ENCODE measurements around the gene IRF8. TPM values are rescaled to one million over a fixed set of nuclear protein-coding genes. Genes with fewer than 3 reads are reported as not detected.

Gene IRF8
- total and polyA plus RNA-seq, 10 donors: 103 to 329 (median 252) TPM

DNA sequence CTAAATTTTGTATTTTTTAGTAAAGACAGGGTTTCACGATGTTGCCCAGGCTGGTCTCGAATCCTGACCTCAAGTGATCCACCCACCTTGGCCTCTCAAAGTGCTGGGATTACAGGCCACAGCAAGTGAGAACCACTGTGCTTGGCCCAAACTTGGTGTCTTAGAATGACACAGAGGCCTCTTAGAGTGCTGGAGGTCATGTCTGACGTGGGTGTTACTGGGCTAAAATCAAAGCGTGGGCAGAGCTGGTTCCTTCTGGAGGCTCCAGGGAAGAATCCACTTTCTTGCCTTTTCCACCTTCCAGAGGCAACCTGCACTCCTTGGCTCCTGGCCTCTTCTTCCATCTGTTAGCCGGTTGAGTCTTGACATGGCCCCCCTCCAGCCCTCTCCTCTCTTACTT is 53.8 kb downstream of the IRF8 start:
- H3K27ac ChIP-seq: no peak overlapping the region
- intact Hi-C loops (cut with DNase I; ENCODE audit: low total_unique reads): no loop called here
- WGBS, 5 donors: 90 to 93% (median 92%) methylated on average over 5 of the region's 5 CpGs
- H3K4me1 ChIP-seq: peaks cover 3 to 66% (median 30%) of the 10 kb centered on the region in 6 donors
- no peak for TF ChIP-seq POLR2A (IDR thresholded peaks at IDR 0.05)
- TF ChIP-seq, protein P1, sequence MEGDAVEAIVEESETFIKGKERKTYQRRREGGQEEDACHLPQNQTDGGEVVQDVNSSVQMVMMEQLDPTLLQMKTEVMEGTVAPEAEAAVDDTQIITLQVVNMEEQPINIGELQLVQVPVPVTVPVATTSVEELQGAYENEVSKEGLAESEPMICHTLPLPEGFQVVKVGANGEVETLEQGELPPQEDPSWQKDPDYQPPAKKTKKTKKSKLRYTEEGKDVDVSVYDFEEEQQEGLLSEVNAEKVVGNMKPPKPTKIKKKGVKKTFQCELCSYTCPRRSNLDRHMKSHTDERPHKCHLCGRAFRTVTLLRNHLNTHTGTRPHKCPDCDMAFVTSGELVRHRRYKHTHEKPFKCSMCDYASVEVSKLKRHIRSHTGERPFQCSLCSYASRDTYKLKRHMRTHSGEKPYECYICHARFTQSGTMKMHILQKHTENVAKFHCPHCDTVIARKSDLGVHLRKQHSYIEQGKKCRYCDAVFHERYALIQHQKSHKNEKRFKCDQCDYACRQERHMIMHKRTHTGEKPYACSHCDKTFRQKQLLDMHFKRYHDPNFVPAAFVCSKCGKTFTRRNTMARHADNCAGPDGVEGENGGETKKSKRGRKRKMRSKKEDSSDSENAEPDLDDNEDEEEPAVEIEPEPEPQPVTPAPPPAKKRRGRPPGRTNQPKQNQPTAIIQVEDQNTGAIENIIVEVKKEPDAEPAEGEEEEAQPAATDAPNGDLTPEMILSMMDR (IDR thresholded peaks at IDR 0.05 in 8 of 11, conservative IDR thresholded peaks at IDR 0.05 in 3 of 11): no peak
- no peak for TF ChIP-seq POLR2AphosphoS5 (IDR thresholded peaks at IDR 0.05)
- no peaks in the 10 kb centered on the region for H3K36me3 ChIP-seq
- no peak for DNase-seq
- H3K9me3 ChIP-seq: no peaks in the 10 kb centered on the region
- H3K27me3 ChIP-seq (replicated peaks in 1 of 7): peaks cover 0 to 7% (median 0%) of the 10 kb centered on the region in 7 donors
- no peak overlapping the region for H3K4me3 ChIP-seq

DNA sequence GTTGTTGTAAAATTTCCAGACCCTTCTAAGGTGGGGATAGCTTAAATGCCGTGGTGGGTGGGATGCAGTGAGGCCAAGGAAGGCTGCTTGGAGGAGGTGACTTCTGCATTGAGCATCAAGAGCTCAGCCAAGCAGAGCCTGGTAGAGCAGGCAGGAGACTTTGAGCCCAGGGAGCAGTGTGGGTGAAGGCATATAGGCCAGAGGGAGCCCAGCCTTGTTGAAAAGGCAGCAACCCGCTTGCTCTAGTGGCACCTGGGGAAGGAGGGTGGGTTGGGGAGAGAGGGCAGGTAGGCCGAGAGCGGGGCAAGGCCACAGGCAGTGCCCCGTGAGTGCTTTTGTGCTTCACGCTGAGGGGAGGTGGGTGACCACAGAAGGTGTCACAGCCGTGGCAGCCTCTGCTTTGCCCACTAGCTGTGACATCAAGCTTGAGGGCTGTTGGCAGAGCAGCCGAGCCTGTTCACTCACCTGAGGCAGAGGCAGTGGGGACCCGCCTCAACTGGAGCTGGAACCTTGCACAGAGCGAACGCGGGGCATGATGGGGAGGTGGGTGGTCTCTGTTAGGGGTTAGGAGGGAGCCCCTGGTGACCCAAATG is 56.1 kb downstream of the IRF8 start:
- H3K27ac ChIP-seq: peak overlapping the region in 3 of 8 donors; percentile 0 to 14 (median 5)
- DNase-seq: no peak
- intact Hi-C loops (cut with DNase I; ENCODE audit: low total_unique reads): no loop called here
- no peaks in the 10 kb centered on the region for H3K36me3 ChIP-seq
- H3K4me1 ChIP-seq: peaks cover 3 to 46% (median 14%) of the 10 kb centered on the region in 6 donors
- TF ChIP-seq POLR2A (IDR thresholded peaks at IDR 0.05) (no peak), POLR2AphosphoS5 (IDR thresholded peaks at IDR 0.05) (peak in 2 of 3 donors; percentile 41 to 42)
- H3K27me3 ChIP-seq (replicated peaks in 1 of 7): no peaks in the 10 kb centered on the region
- no peak overlapping the region for H3K4me3 ChIP-seq
- no peaks in the 10 kb centered on the region for H3K9me3 ChIP-seq
- WGBS, 5 donors: 79 to 83% (median 81%) methylated on average over 12 of the region's 12 CpGs

DNA sequence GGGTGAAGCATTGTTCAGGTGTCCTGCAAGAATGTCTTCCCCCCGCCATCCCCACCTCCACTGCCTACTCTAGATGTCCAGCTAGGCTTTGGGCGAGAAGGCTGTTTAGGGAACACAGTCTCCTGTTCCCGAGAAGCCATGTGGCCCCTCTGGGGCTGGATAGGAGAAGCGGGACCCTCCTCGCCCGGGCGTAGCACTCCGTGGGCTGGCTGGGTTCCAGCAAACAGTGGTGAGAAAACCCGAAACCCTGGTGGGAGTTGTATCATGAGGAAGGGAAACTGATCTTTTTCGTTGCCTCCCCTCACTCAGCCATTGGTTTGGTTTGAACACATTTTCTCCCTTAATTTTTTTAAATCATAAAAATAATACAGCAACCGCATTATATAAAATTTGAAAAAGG is 56.6 kb downstream of the IRF8 start:
- 40 to 57% (median 54%) methylated on average over 9 to 11 of the region's 11 CpGs for WGBS, 5 donors
- no peak overlapping the region for H3K4me3 ChIP-seq
- intact Hi-C loops (cut with DNase I; ENCODE audit: low total_unique reads): no loop called here
- no peaks in the 10 kb centered on the region for H3K9me3 ChIP-seq
- H3K27ac ChIP-seq: peak overlapping the region in 2 of 8 donors; percentile 0 to 14
- no peaks in the 10 kb centered on the region for H3K36me3 ChIP-seq
- no peaks in the 10 kb centered on the region for H3K27me3 ChIP-seq (replicated peaks in 1 of 7)
- H3K4me1 ChIP-seq: peaks cover 0 to 41% (median 10%) of the 10 kb centered on the region in 6 donors
- DNase-seq: no peak
- TF ChIP-seq POLR2AphosphoS5 (IDR thresholded peaks at IDR 0.05): no peak
- TF ChIP-seq, protein P1 (IDR thresholded peaks at IDR 0.05 in 8 of 11, conservative IDR thresholded peaks at IDR 0.05 in 3 of 11): no peak

DNA sequence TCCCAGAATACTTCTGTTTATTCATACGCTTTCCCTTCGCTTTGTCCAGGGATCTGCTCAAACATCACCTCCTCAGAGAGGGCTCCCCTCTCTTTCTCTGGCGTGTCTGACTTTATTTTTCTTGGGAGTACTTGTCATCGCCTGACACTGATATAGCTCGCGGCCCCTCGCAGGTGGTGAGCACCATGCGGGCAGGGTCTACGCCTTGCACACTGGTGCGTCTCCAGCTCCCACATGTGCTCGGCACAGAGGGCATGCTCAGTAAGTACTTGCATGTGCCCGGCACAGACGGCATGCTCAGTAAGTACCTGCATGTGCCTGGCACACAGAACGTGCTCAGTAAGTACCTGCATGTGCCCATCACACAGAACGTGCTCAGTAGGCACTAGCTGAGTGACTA is 57.5 kb downstream of the IRF8 start:
- DNase-seq: no peak
- H3K4me3 ChIP-seq: no peak overlapping the region
- TF ChIP-seq POLR2AphosphoS5 (IDR thresholded peaks at IDR 0.05): no peak
- no peak for TF ChIP-seq POLR2A (IDR thresholded peaks at IDR 0.05)
- TF ChIP-seq, protein P1 (IDR thresholded peaks at IDR 0.05 in 8 of 11, conservative IDR thresholded peaks at IDR 0.05 in 3 of 11): no peak
- intact Hi-C loops (cut with DNase I; ENCODE audit: low total_unique reads): no loop called here
- H3K27ac ChIP-seq: no peak overlapping the region
- H3K36me3 ChIP-seq: no peaks in the 10 kb centered on the region
- H3K4me1 ChIP-seq: peaks cover 0 to 38% (median 10%) of the 10 kb centered on the region in 6 donors
- WGBS, 5 donors: 91 to 97% (median 93%) methylated on average over 15 of the region's 15 CpGs
- no peaks in the 10 kb centered on the region for H3K9me3 ChIP-seq
- peaks cover 0 to 1% (median 0%) of the 10 kb centered on the region in 7 donors for H3K27me3 ChIP-seq (replicated peaks in 1 of 7)
